K562 (cell line): ENCODE data around the gene MTHFSD. TPM values are rescaled to one million over a fixed set of nuclear protein-coding genes. Genes with fewer than 3 reads are reported as not detected.

Source experiments
- ATAC-seq: fragments of 200-7000 bp; cut with Tn5 transposase; 3 replicates; pipeline ENCODE4 v1.9.1; 2020; ENCODE audit warnings: moderate library complexity
- BruUV-seq: library from RNA; stranded (reverse); fragments of 400-500 nt; replicated peaks from 2 replicates; lab custom pipeline; 2021; lab: Mats Ljungman, UMichigan
- CTCF ChIA-PET: fragments of 300-600 bp; formaldehyde crosslinking; extraction: SDS; loops from one replicate; lab custom pipeline; 2021; ENCODE audit warnings: low intra/inter-chr PET ratio; lab: Yijun Ruan, JAX
- POLR2A ChIA-PET: fragments of 300-600, 350-650 bp; sonication (Branson Sonifier 250); formaldehyde crosslinking; extraction: SDS; loops from one replicate; lab custom pipeline; 2021; ENCODE audit warnings: antibody characterized with exemption, inconsistent platforms; lab: Yijun Ruan, JAX
- DNase-seq, 4 experiments: peaks; one replicate each; pipeline versions ENCODE4 v3.0.0 to v3.0.0-alpha.2; 2011 to 2018; ENCODE audit warnings: low spot score in 3 of 4, mixed read lengths in 3 of 4; ENCODE audit errors: extremely low read depth in 1 of 4
- FAIRE-seq: peaks from 2 replicates; lab custom pipeline; 2011; peaks lifted over from hg19 to GRCh38; lab: Jason Lieb, UNC
- H2AFZ ChIP-seq: 2 replicates; pipeline ENCODE4 v1.6.0; 2011; ENCODE audit warnings: low read depth, low read length, control low read depth, inconsistent platforms
- H3K27ac ChIP-seq: fragments of 200-600 bp; 3 replicates; pipeline ENCODE4 v1.8.0; 2011; ENCODE audit warnings: low read depth, mild to moderate bottlenecking, control low read depth, inconsistent platforms, low read length, moderate library complexity, mixed read lengths; ENCODE audit errors: extremely low read depth
- H3K27me3 ChIP-seq, 2 experiments: fragments of 300-600 bp in 1 of 2; 2 replicates in 1 of 2; 3 replicates in 1 of 2; pipeline versions ENCODE4 v1.6.0 to v1.8.0; 2011; ENCODE audit warnings: inconsistent platforms in 2 of 2, low read length in 2 of 2, mild to moderate bottlenecking in 1 of 2, mixed read lengths in 1 of 2, moderate library complexity in 1 of 2; ENCODE audit not compliant: control insufficient read depth in 2 of 2, insufficient read depth in 2 of 2
- H3K36me3 ChIP-seq: fragments of 300-600 bp; 3 replicates; pipeline ENCODE4 v1.8.0; 2011; ENCODE audit warnings: mild to moderate bottlenecking, low read length, inconsistent platforms; ENCODE audit not compliant: control insufficient read depth, insufficient read depth
- H3K4me1 ChIP-seq, 2 experiments: fragments of 200-600 bp in 1 of 2; replicated peaks in 1 of 2; 2 replicates in 1 of 2; 3 replicates in 1 of 2; pipeline versions ENCODE4 v1.5.1 to v1.8.0; 2011; ENCODE audit warnings: inconsistent platforms in 2 of 2, low read length in 2 of 2, mild to moderate bottlenecking in 1 of 2, mixed read lengths in 1 of 2, moderate library complexity in 1 of 2; ENCODE audit not compliant: control insufficient read depth in 2 of 2, insufficient read depth in 2 of 2
- H3K4me2 ChIP-seq: 2 replicates; pipeline ENCODE4 v1.6.1; 2011; ENCODE audit warnings: low read length, control low read depth, inconsistent platforms, mixed read lengths; ENCODE audit not compliant: insufficient read depth
- H3K4me3 ChIP-seq: fragments of 200-600 bp; sonication (generic), shearing (Covaris generic); 2 replicates; pipeline ENCODE4 v1.5.1; 2016; ENCODE audit warnings: control low read depth, inconsistent platforms
- H3K79me2 ChIP-seq: fragments of 200-600 bp; 3 replicates; pipeline ENCODE4 v1.8.0; 2011; ENCODE audit warnings: low read length, inconsistent platforms; ENCODE audit not compliant: control insufficient read depth, insufficient read depth
- H3K9ac ChIP-seq, 2 experiments: 2 replicates each; pipeline versions ENCODE4 v1.6.0 to v1.6.1; 2011; ENCODE audit warnings: low read depth in 2 of 2, low read length in 2 of 2, control low read depth in 1 of 2, inconsistent platforms in 1 of 2, mild to moderate bottlenecking in 1 of 2, mixed read lengths in 1 of 2; ENCODE audit not compliant: insufficient read depth in 1 of 2
- H3K9me1 ChIP-seq: one replicate; pipeline ENCODE4 v1.6.0; 2011; ENCODE audit warnings: inconsistent platforms, mild to moderate bottlenecking, low read length, moderate library complexity; ENCODE audit not compliant: control insufficient read depth, insufficient read depth
- H3K9me3 ChIP-seq: replicated peaks from 2 replicates; pipeline ENCODE4 v1.5.1; 2011; ENCODE audit warnings: low read depth, low read length, inconsistent platforms; ENCODE audit not compliant: control insufficient read depth, insufficient read depth
- H4K20me1 ChIP-seq: replicated peaks from 2 replicates; pipeline ENCODE4 v1.6.1; 2011; ENCODE audit warnings: low read length, inconsistent platforms, mixed read lengths; ENCODE audit not compliant: control insufficient read depth, insufficient read depth
- BRF1 ChIP-seq: IDR thresholded peaks from 3 replicates; pipeline ENCODE4 v1.6.1; 2011; ENCODE audit warnings: borderline replicate concordance, mild to moderate bottlenecking; ENCODE audit not compliant: insufficient read length; ENCODE audit errors: extremely low read depth
- POLR2G ChIP-seq: fragments of 200-400 bp; formaldehyde crosslinking; IDR thresholded peaks from 2 replicates; pipeline ENCODE4 v1.6.1; 2017; ENCODE audit warnings: low read depth, mild to moderate bottlenecking, antibody characterized with exemption, low read length, moderate library complexity
- RBM25 ChIP-seq: fragments of 200-400 bp; formaldehyde crosslinking; IDR thresholded peaks from 2 replicates; pipeline ENCODE4 v1.6.1; 2018; ENCODE audit warnings: low read length, low read depth, moderate library complexity; ENCODE audit not compliant: severe bottlenecking
- SPI1 ChIP-seq: IDR thresholded peaks from 2 replicates; pipeline ENCODE4 v1.6.1; 2011; ENCODE audit warnings: low read depth, low read length, control low read depth, borderline replicate concordance
- WGBS: fragments of 100-300 bp; shearing (Covaris generic); methylation state at CpG from one replicate; pipeline ENCODE4 v1.1.6; 2016; ENCODE audit warnings: low coverage, mixed read lengths; ENCODE audit not compliant: insufficient coverage; ENCODE audit errors: missing lambda C conversion rate; 5-methylcytosine and 5-hydroxymethylcytosine counted together
- in situ Hi-C: fragments of 300-500 bp; cut with MboI; formaldehyde crosslinking; loops from 4 replicates; pipeline ENCODE4 v1.15.0; 2018; ENCODE audit warnings: inconsistent platforms, mixed read lengths
- intact Hi-C: fragments of 100-400 bp; cut with micrococcal nuclease; formaldehyde crosslinking; loops from 2 replicates; pipeline ENCODE4 v1.14.2; 2022
- polyA plus RNA-seq, 8 experiments: library from polyadenylated mRNA; depleted of rRNA in 4 of 8; stranded (reverse) in 5 of 8; unstranded in 3 of 8; fragments of >200 nt; fragmentation: Nextera tagmentation in 2 of 8; fragmentation: Illumina TruSeq in 1 of 8; extraction: Ambion mirVana in 2 of 8; extraction: Trizol in 1 of 8; gene quantifications; 2 replicates each; pipeline versions ENCODE4 v1.2.1 to v1.2.3, GENCODE V29; 2011 to 2014; ENCODE audit warnings: inconsistent platforms in 1 of 8, missing spikeins in 1 of 8
- total RNA-seq, 7 experiments: library from RNA; depleted of rRNA in 6 of 7; stranded (reverse); fragments of >200 nt in 6 of 7; fragmentation: Illumina TruSeq in 2 of 7; extraction: Trizol in 2 of 7; gene quantifications; 2 replicates each; pipeline versions ENCODE4 v1.2.1 to v1.2.3, GENCODE V29; 2011 to 2021; ENCODE audit warnings: low replicate concordance in 1 of 7

The MTHFSD gene
- total and polyA plus RNA-seq, 9 of the 15 experiments (the other 6 are each of a cell fraction or from before 2014, with no cell fraction given), result 3.2 to 20.2 (median 12.0) TPM

GRCh38 chr16:86574646-86575045 is 19.6 kb upstream of the MTHFSD start:
- in situ Hi-C loops, result loop anchor here (25.0 kb wide), 1 partner anchor 1063 kb away; no protein-coding TSS in a partner anchor
- no peak for ATAC-seq
- H3K79me2 ChIP-seq, result no peaks in the 10 kb centered on the region
- H3K9me3 ChIP-seq, result no peaks in the 10 kb centered on the region
- no peak overlapping the region for H3K4me3 ChIP-seq
- 0% methylated on average over 4 of the region's 4 CpGs for WGBS
- CTCF ChIA-PET, result no interaction called here
- H3K4me1 ChIP-seq, result peaks cover 0 to 19% of the 10 kb centered on the region in 2 experiments; a peak in 3 of 5 replicates
- H3K9me1 ChIP-seq, result no peaks in the 10 kb centered on the region
- no peak overlapping the region for H3K27ac ChIP-seq
- H3K4me2 ChIP-seq, result no peak overlapping the region
- H3K9ac ChIP-seq, result no peak overlapping the region
- TF ChIP-seq RBM25, result peak; percentile 60
- TF ChIP-seq POLR2G, result no peak
- BruUV-seq, result no TSS peak
- no peak for FAIRE-seq
- H4K20me1 ChIP-seq, result peaks cover 4% of the 10 kb centered on the region
- DNase-seq, result no peak
- peaks cover 41 to 82% of the 10 kb centered on the region in 2 experiments for H3K27me3 ChIP-seq
- POLR2A ChIA-PET, result interaction anchor here (0.6 kb wide), 2 partner anchors 31 to 1278 kb away, joined by 3 read pairs; no protein-coding TSS in a partner anchor
- intact Hi-C loops, result no loop called here
- H2AFZ ChIP-seq, result no peak overlapping the region
- H3K36me3 ChIP-seq, result no peaks in the 10 kb centered on the region

GRCh38 chr16:86573646-86574508 is 18.8 kb upstream of the MTHFSD start:
- peaks cover 0 to 19% of the 10 kb centered on the region in 2 experiments; a peak in 3 of 5 replicates for H3K4me1 ChIP-seq
- no peak overlapping the region for H3K4me3 ChIP-seq
- no peaks in the 10 kb centered on the region for H3K79me2 ChIP-seq
- CTCF ChIA-PET, result interaction anchor here (0.8 kb wide), 1 partner anchor 10 kb away, joined by 3 read pairs; no protein-coding TSS in a partner anchor
- in situ Hi-C loops, result loop anchor here (25.0 kb wide), 1 partner anchor 1063 kb away; no protein-coding TSS in a partner anchor
- no peak for TF ChIP-seq BRF1
- 0 out of 2 replicates have a peak, but pooled peaks have one; percentile 20 for TF ChIP-seq SPI1
- TF ChIP-seq, all 486 proteins: peak for 1
- Histone ChIP-seq H3K9ac (no peak overlapping the region), H3K9me3 (no peaks in the 10 kb centered on the region), H3K27me3 (peaks cover 38 to 74% of the 10 kb centered on the region in 2 experiments), H3K27ac (no peak overlapping the region), H4K20me1 (peaks cover 4% of the 10 kb centered on the region), H3K9me1 (no peaks in the 10 kb centered on the region), H3K4me2 (no peak overlapping the region), H2AFZ (no peak overlapping the region), H3K36me3 (no peaks in the 10 kb centered on the region)
- FAIRE-seq (no peak), DNase-seq (no peak), ATAC-seq (no peak)
- POLR2A ChIA-PET, result interaction anchor here (0.6 kb wide), 3 partner anchors 31 to 1277 kb away, joined by 3 read pairs; no protein-coding TSS in a partner anchor
- intact Hi-C loops, result no loop called here
- BruUV-seq, result no TSS peak
- whole genome bisulfite sequencing, result 1% methylated on average over 13 of the region's 13 CpGs
